ENCODE results near the gene PIPOX.
A peak's percentile ranks its signal among the peaks of the same experiment; 100 is the strongest.

Gene PIPOX, protein sequence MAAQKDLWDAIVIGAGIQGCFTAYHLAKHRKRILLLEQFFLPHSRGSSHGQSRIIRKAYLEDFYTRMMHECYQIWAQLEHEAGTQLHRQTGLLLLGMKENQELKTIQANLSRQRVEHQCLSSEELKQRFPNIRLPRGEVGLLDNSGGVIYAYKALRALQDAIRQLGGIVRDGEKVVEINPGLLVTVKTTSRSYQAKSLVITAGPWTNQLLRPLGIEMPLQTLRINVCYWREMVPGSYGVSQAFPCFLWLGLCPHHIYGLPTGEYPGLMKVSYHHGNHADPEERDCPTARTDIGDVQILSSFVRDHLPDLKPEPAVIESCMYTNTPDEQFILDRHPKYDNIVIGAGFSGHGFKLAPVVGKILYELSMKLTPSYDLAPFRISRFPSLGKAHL

GRCh38 chr17:29042679-29043538 is at the start of gene PIPOX:
PIPOX (plus strand) TSS chr17:29043141; CDS start chr17:29043226, 85 bp downstream.
- DNase-seq = peak; percentile 61

DNA sequence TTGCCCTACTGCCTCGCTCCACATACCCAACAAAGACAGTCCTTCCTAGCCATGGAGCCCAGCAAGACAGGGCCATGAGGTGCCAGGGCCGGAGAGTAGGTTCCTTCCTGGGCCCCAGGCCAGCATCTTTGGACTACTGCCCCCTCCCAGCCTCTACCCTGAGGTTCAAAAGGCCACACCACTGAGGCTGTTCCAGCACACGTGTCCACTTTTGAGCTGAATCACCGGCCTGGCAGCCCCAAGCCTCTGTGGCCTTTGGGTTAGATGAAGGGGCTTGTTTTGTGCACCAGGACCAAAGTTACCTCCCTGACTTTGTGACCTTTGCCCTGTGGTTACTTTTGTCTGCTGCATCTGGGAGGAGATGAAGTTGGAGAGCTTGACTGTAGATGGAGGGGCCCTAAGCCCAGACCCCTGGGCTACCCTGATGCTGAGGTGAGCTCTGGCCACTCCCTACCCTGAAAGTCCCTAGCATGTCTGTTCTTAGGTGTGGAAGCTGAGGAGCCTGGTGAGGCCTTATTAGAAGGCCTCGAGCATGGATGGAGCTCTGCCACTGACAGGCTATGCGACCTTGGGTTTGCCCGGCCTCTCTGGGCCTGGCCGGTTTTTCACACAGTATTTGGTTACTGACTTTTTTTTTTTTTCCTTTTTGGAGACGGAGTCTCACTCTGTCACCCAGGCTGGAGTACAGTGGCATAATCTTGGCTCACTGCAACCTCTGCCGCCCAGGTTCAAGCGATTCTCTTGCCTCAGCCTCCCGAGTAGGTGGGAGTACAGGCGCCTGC is 49.1 kb upstream of the PIPOX start:
- DNase-seq = no peak

GRCh38 chr17:28996554-28997096 is 46.3 kb upstream of the PIPOX start:
- no peak for DNase-seq

DNA sequence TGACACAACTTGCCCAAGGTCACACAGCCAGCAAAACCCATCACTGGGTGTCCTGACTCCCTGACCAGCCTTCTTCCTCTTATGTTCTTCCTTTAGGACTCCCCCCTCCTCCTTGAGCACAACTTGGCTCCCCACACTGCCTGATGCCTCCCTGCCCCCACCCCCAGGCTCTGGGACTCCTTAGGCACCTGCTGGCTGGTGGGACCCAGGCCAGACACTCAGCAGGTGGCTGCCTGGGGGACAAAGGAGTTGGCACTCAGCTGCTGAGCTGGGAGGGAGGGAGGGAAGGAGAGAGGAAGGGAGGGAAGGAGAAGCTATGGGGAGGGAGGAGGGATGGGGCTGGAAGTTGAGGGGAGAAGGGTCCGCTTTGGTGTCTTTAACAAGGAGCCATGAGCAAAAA is 45.1 kb upstream of the PIPOX start:
- no peak for DNase-seq

GRCh38 chr17:28999206-28999605 is 43.7 kb upstream of the PIPOX start:
- no peak for DNase-seq

DNA sequence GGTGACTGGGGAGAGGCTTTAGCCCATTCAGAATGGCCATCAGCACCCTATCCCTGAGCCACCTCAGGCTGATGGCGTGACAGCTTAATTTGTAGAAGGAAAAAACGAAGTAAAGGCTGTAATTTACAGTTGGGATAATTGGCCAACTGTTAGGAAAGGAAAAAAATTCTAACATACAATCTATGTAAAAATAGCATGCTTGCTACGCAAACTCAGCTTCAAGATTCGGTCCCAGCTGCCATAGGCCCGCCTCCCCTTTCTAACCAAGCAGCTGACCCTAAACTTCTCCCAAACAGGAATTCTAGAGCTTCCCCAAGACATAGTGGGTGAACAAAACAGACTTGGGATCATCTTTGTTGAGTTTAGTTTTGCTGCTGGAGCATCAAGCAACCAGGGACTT is 42.0 kb upstream of the PIPOX start:
- no peak for DNase-seq

GRCh38 chr17:29002811-29003210 is 40.1 kb upstream of the PIPOX start:
- no peak for DNase-seq

DNA sequence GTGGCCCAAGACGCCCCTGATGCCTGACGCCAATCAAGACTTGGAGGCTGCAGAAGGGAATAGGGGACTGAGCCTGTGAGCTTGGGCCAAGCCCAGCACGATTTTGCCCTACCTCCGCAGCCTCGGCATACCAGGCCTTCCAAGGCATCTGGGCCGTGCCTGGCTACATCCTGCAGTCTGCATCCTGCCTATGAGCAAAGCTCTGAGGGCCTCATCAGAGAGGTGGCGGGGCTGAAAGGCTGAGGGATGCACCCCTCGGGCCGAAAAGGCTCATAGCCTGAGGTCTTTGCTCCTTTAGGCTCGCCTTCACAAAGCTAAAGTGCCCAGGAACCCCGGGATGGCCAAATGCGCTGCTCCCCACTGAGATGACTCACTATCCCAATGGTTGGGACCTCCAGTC is 39.7 kb upstream of the PIPOX start:
- no peak for DNase-seq

GRCh38 chr17:29004081-29004692 is 38.8 kb upstream of the PIPOX start:
- no peak for DNase-seq

DNA sequence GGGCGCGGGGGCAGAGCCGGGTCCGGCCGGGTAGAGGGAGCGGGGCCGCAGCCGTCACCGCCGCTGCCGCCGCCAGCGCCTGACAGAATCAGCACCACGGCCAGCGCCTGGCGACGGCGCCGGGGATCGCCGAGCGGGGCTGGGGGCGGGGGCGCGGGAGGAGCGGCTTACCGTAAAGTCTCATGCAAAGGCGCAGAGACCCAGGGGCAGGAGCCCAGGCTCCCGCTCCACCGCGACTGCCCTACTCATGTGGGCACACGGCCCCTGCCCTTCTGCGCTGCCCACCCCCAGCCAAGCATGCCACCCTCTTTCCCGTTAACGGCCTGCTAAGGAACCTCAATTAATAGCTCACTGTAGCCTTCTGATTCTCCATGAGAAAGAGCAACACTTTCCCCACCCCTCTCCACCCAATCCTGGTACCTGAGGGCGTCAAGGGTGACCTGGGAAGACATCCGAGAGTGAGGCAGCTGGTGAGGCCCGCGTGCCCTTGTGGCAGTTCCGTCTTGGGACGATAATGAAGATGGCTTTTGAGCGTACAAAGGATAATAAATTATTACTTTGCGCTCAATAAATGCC is 36.9 kb upstream of the PIPOX start, which contains the start of gene SEZ6:
Gene SEZ6 (minus strand): TSS at position 98 of the 576 bp plus-strand sequence. CDS start 164 bp downstream, outside the sequence.
- peak; percentile 87 for DNase-seq

- DNase-seq = no peak
Observed at GRCh38 chr17:29007456-29007855, 35.5 kb upstream of the PIPOX start.

- DNase-seq = no peak
Observed at GRCh38 chr17:29007860-29008455, 35.0 kb upstream of the PIPOX start.

DNA sequence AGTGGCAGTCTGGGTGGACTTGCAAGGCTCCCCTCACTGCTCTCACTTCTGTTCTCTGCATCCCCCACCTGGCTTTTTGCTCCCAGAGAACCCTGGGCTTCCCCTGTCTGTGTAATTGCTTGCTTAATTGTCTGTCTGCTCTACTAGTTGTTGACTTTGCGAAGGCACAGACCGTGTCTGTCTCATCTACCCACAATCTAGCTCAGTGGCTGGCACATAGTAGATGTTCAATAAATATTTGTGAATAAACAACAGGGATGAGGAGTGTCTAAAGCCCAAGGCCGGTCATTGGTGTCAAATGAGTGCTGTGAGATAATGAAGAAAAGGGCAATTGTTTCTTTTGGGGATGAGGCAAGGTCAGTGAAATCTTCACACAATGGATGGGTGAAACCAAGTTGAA is 34.4 kb upstream of the PIPOX start:
- no peak for DNase-seq

- DNase-seq = no peak
Observed at GRCh38 chr17:29010129-29010528, 32.8 kb upstream of the PIPOX start.

GRCh38 chr17:29010586-29010985 is 32.4 kb upstream of the PIPOX start:
- DNase-seq = no peak

- no peak for DNase-seq
Observed at GRCh38 chr17:29012535-29012934, 30.4 kb upstream of the PIPOX start.

DNA sequence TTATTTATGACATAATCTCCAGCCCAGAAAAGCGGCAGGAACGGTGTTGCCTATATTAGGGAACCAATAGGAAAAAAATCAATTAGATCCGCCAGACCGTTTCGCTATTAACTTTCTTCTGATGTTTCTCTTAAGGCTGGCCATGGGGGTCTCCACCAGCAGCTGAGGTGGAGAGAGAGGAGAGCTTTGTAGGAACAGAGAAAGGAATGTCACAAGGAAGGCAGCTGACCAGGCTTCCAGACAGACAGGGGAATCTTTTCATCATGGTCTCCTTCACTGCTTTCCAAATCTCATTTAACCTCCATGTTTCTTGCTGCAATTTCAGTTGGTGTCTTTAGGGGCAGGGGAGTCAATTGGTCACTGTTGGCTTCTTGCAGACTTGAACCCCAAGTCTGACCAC is 28.2 kb upstream of the PIPOX start:
- no peak for DNase-seq

DNA sequence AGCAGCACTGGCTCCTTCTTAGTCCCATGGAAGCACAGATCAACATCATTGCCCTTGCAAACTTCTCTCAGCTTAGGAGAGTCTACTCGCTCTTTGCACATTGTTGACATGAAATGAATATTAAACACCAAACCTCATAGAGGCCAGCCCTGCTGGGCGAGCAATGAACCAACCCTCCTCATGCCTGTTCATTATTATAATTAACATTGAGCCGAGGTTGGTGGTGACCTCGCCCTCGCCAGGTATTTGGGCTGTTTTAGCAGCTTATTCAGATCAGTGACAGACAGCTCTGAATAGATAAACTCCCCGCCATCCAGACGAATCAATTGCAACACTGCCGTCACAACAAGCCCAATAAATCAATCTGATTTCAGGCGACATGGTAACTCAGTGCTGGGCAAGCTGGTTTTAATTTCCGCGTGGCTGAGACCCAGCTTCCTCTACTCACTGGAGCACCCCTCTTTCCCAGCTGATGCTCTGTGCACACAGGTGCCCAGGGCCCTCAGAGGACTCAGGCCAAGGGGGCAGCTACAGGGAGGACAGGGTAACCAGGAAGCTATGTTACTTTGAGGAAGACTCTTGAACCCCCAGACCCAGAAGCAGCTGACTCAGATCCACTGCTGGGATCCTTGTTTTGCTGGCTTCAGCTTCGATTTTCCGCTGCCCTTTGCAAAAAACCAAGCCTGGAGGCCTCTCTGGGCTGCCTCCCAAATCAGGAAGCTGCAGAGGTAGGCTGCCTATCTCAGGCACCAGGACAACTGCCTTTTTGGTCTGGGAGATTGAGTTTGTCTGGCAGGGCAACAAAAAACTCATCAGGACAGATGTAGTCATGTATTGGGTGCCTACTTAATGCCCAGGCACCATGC is 26.4 kb upstream of the PIPOX start:
- DNase-seq = no peak

DNA sequence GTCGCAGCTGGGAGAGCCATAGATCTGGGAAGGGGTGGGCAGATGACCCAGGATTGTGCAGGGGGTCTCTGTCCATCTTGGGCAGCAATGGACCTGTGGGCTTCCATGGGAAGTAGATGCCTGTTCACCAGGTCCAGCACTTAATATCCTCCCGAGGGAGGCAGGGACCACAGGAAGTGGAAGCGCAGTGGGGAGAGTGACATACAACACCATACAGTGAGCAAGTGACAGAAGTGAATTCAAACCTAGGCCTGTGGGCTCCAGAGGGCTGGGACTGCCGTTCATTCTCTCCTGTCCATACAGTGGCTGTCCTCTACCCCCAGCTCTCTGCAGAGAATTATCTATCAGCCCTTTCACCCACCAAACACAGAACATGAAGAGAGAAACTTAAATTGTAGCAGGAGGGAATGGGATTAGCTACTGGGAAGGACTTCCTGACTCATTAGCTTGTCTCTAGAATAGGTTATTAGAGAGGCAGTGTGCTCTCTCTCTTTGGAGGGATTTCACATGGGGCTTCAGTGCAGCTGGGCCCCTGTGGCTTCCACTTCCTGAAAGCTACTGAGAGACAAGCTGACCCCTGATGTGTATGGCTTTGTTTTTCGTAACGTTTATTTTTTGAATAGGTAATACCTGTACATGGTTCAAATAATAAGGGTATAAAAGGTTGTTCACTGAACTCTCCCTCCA is 24.0 kb upstream of the PIPOX start:
- DNase-seq = peak; percentile 43
